ENCODE results near the gene TEKTIP1. TPM values are rescaled to one million over a fixed set of nuclear protein-coding genes. Genes with fewer than 3 reads are reported as not detected.
A peak's percentile ranks its signal among the peaks of the same experiment; 100 is the strongest.

Gene TEKTIP1
- total and polyA plus RNA-seq, 7 donors: 1.4 to 1.5 TPM; not detected in 5

- Histone ChIP-seq H3K9me3 (no peaks in the 10 kb centered on the region), H3K27me3 (no peaks in the 10 kb centered on the region), H3K4me1 (peaks cover 0 to 22% (median 17%) of the 10 kb centered on the region in 4 donors), H3K4me3 (no peak overlapping the region), H3K36me3 (peaks cover 0 to 7% (median 0%) of the 10 kb centered on the region in 4 donors), H3K27ac (no peak overlapping the region)
- WGBS, 2 donors: 84 to 88% methylated on average over 9 of the region's 9 CpGs
- TF ChIP-seq POLR2A (IDR thresholded peaks at IDR 0.05): no peak
- TF ChIP-seq EP300 (IDR thresholded peaks at IDR 0.05): no peak
- DNase-seq: no peak
- intact Hi-C loops (cut with DNase I): no loop called here
Measured at GRCh38 chr19:3551792-3552095, 12.8 kb downstream of the TEKTIP1 start.

- H3K9me3 ChIP-seq: no peaks in the 10 kb centered on the region
Measured at GRCh38 chr19:3554254-3555083, 15.5 kb downstream of the TEKTIP1 start.

GRCh38 chr19:3555653-3556422 is 16.9 kb downstream of the TEKTIP1 start:
- Histone ChIP-seq H3K4me3 (peak overlapping the region in 3 of 4 donors; percentile 88 to 99 (median 98)), H3K4me1 (peaks cover 0 to 33% (median 27%) of the 10 kb centered on the region in 4 donors), H3K9me3 (no peaks in the 10 kb centered on the region), H3K27ac (peak overlapping the region in 1 of 4 donors; percentile 91), H3K36me3 (peaks cover 0 to 3% (median 0%) of the 10 kb centered on the region in 4 donors), H3K27me3 (no peaks in the 10 kb centered on the region)
- intact Hi-C loops (cut with DNase I): no loop called here
- WGBS, 2 donors: 84 to 85% methylated on average over 15 of the region's 15 CpGs
- no peak for DNase-seq
- TF ChIP-seq POLR2A (IDR thresholded peaks at IDR 0.05) (no peak), EP300 (IDR thresholded peaks at IDR 0.05) (no peak), CTCF (IDR thresholded peaks at IDR 0.05) (no peak), POLR2AphosphoS5 (IDR thresholded peaks at IDR 0.05) (no peak)

More at GRCh38 chr19:3554254-3555083, 15.5 kb downstream of the TEKTIP1 start:
- H3K4me1 ChIP-seq: peaks cover 0 to 33% (median 27%) of the 10 kb centered on the region in 4 donors
- WGBS, 2 donors: 61 to 81% methylated on average over 21 of the region's 21 CpGs
- peak overlapping the region in 3 of 4 donors; percentile 4 to 36 (median 10) for H3K27ac ChIP-seq
- peaks cover 0 to 7% (median 0%) of the 10 kb centered on the region in 4 donors for H3K36me3 ChIP-seq
- no peak overlapping the region for H3K4me3 ChIP-seq
- no peaks in the 10 kb centered on the region for H3K27me3 ChIP-seq
- no peak for DNase-seq
- intact Hi-C loops (cut with DNase I): no loop called here
- no peak for TF ChIP-seq CTCF (IDR thresholded peaks at IDR 0.05)
- TF ChIP-seq POLR2AphosphoS5 (IDR thresholded peaks at IDR 0.05): no peak
- TF ChIP-seq EP300 (IDR thresholded peaks at IDR 0.05): no peak
- no peak for TF ChIP-seq POLR2A (IDR thresholded peaks at IDR 0.05)

GRCh38 chr19:3556423-3556977 is 17.5 kb downstream of the TEKTIP1 start:
- no peak for DNase-seq
- Histone ChIP-seq H3K9me3 (no peaks in the 10 kb centered on the region), H3K4me1 (peaks cover 0 to 33% (median 27%) of the 10 kb centered on the region in 4 donors), H3K4me3 (peak overlapping the region; percentile 66 to 99 (median 93)), H3K27ac (peak overlapping the region in 3 of 4 donors; percentile 83 to 91 (median 89)), H3K36me3 (no peaks in the 10 kb centered on the region), H3K27me3 (no peaks in the 10 kb centered on the region)
- intact Hi-C loops (cut with DNase I): no loop called here
- TF ChIP-seq EP300 (IDR thresholded peaks at IDR 0.05) (no peak), CTCF (IDR thresholded peaks at IDR 0.05) (no peak), POLR2AphosphoS5 (IDR thresholded peaks at IDR 0.05) (no peak), POLR2A (IDR thresholded peaks at IDR 0.05) (no peak)
- WGBS, 2 donors: 32% methylated on average over 9 of the region's 9 CpGs
